TTC549 (cell line): ENCODE results near the gene ALDH1A1.

Experiments
- FAIRE-seq: peaks from 2 replicates; lab custom pipeline; 2012; peaks lifted over from hg19 to GRCh38; lab: Jason Lieb, UNC

Gene ALDH1A1

DNA sequence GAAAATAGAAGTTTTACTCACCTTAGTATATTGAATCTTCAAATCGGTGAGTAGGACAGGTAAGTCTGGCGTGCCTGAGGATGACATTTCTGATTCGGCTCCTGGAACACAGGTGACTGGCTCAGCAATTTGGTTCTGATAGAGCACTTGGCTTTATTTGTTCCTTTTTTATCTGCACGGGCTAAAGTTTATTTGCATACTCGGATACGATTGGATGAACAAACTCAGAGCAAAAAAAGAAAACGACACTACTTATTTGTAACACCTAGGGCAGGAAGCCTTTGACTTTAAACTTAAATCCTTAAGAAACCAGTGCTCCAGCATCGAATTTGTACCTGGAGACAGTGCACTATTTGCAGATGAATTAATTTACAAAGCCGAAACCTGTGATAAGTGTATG, at the start of gene ALDH1A1:
Gene ALDH1A1 (minus strand): TSS at position 140 of the 400 bp plus-strand sequence. CDS start 53 bp downstream, at position 87.
- FAIRE-seq: no peak

DNA sequence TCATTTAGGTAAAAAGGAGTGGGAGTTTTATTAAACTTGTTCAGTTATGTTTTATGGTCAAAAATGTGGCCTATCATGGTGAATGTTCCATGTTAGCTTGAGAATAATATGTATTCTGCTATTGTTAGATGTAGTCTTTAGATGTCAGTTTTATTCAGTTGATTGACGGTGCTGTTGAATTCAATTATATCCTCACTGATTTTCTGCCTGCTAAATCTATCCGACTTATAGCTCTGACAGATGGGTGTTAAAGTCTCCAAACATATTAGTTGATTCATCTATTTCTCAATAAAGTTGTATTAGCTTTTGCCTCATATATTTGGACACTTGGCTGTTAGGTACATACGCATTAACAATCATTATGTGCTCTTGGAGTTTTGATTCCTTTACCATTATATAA, 49.0 kb upstream of the ALDH1A1 start:
- FAIRE-seq: no peak

DNA sequence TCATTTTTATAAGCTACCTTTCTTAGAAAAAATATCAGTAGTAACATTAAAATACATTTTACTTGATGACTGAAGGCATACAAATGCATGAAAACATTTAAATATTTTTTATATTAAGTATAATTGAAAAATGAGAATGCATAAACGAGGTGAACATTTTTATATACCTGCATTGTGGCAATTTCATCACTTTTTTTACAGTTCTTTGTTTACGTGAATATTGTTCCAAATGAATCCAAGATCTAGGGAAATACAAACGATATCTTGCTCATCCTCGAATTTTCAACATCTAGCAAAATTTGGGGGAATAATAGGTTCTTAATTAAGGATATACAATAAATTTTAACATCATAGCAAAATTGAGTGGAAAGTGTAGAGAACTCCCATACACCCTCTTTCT, 45.5 kb upstream of the ALDH1A1 start:
- no peak for FAIRE-seq

DNA sequence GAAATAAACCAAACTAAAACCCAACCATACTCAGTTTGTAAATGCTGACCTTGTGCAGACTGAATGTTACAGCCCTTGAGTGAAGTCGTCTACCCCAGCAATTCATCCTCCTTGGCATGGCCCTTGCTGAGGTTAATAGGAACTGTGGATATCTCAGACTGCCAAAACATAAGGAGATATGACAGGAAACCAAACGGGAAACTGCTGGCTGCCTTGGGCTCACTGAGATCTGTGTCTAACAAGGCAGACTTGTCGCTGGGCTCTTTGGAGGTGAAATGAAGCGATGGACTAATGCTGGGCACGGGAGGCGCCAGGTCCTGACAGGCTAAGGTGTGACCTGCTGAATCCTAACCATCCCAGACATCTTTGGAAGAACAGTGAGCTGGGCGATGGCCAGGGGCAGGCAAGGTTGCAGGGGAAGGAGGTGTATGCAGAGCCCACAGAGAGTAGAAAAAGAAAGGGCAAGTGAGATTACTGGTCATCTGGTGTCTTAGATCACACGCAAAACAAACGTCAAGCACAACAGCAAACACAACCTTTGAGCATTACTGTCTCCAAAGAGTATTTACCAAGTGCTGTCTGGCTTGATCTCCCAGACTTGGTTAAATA, 44.6 kb upstream of the ALDH1A1 start:
- no peak for FAIRE-seq

DNA sequence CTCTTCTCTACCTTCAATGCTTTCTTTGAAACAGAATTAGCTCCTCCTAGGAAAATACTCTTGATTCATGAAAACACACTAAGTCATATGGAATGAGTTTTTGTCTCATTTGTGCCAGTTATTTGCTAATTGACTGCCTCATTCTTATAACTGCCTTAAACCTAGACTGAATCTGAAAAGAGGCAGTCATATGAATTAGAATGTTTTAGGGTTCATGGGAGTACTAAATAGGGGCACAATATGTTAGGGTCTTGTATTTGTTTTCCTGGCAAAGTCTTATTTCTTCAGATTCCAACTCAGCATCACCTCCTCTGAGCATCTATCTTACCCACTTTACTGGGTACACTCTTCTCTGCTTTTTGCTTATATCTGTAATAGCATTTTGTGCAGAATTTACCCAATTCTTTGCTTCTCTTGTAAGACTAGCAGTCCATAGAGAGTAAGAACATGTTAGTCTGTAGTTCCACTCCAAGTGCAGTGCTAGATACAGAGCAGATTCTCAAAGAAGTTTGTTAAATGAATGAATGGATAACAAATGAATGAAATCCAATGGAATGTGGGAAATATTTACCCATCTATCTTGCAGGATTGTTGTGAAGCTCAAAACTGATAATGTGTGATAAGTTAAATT, 43.9 kb upstream of the ALDH1A1 start:
- no peak for FAIRE-seq

DNA sequence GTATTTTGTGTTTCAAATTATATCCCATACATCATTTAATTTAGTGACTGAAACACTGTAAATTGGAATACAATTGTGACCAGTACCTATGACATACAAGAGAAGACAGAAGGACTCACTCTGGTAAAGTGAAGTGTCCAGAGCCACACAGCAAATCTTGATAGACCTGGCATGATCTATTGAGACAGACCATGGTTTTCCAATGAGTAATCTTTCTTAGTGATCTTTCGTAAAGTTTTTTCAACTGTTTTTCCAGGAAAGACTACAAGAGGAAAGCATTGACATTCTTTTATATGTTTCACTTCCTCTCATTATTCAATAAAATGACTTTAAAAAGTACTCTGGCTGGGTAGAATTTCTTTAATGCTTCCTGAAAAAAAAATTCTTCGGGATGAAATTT, 43.3 kb upstream of the ALDH1A1 start:
- FAIRE-seq: no peak

DNA sequence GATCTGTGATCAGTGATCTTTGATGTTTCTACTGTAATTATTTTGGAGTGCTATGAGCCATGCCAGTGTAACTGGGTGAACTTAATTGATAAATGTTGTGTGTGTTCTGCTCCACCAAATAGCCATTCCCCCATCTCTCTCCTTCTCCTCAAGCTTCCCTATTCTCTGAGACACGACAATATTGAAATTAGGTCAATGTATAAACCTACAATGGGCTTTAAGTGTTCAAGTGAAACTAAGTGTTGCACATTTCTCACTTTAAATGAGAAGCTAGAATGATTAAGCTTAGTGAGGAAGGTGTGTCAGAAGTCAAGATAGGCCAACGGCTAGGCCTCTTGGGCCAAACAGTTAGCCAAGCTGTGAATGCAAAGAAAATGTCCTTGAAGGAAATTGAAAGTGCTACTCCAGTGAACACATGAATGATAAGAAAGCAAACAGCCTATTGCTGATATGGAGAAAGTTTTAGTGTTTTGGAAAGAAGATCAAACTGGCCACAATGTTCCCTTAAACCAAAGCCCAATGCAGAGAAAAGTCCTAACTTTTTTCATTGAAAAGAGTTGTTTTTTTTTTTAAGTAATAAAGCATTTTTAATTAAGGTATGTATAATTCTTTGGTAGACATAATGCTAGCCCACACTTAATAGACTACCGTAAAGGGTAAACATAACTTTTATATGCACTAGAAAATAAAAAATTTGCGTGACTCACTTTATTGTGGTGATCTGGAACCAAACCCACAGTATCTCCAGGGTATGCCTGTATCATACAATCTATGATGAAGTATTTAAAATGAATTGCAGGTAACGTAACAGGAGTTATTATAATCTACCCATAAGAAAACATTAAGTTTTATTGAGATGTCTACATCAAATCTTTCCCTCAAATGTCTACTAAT, 42.5 kb upstream of the ALDH1A1 start:
- no peak for FAIRE-seq

DNA sequence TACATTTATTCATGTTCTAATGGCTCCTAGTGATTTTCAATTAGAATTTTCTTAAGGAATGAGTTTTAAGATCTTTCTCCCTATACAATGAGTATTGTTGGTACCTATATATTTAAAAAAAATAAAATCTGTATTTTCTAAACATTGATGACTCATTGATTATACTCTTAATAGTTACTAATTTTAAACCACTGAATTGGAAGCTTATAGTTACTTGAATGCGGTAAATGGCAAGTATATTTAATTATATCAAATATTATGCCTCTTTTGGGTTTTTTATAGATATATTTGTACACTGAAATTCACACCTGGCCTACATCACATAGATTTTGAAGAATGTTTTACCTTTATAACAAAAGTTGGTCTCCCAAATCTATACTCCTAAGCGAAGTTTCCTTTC, 38.9 kb upstream of the ALDH1A1 start:
- no peak for FAIRE-seq

DNA sequence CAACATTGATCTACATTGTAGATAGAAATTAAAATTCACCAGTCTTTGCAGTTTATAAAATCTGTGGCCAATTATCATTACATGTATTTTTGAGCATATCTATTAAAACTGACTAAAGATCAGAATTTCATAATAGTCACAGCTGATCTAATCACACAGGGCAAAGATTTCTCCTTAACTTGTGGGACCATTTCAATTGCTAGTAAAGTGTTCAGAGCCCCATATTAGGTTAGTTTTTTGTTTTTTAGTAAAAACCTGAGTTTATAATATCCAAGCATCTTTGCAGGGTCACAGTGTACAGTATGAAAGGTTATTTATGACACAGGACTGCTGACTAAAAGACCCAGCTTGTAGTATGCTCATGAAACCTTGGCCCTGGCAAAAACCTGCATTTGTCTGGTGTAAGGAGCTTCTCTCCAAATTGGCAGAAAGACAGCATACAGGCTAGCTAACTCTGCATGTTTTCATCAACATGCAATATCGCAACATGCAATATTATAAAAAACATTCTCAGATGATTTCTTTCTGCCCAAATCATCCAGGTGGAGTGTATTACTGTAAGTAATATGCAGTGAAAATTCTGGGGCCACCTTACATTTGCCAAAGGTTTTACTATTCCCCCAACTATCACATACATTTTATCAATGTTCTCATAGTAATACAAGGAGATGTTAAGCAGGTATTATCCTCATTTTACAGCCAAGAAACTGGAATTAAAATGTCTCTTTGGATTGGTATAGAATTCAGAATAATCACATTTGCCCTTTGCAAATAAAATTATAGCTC, 37.7 kb upstream of the ALDH1A1 start:
- no peak for FAIRE-seq

DNA sequence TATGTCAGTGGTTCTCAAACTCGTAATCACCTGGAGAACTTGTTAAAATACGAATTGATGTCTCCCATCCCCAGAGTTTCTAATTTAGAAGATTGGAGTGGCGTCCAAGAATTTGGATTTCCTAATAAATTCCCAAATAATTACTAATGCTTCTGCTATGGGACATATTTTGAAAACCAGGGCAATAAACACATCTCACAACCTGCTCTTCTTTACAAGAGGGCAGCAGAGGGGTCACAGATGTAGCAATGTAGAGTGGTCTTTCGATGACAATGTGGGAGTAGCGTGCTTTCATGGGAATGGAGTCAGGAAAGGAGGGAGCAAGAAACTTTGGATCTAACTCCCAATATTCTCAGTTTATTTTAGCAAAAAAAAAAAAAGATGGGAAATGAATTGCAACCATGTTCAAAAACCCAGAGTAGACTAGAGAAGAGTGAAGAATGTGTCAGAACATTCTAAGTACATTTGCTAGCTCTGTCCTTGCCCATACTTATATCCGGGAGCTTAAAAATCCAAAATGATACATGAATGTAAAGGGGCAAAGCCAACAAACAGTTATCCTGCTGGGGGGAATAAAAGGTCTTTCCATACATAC, 33.8 kb upstream of the ALDH1A1 start:
- FAIRE-seq: no peak

DNA sequence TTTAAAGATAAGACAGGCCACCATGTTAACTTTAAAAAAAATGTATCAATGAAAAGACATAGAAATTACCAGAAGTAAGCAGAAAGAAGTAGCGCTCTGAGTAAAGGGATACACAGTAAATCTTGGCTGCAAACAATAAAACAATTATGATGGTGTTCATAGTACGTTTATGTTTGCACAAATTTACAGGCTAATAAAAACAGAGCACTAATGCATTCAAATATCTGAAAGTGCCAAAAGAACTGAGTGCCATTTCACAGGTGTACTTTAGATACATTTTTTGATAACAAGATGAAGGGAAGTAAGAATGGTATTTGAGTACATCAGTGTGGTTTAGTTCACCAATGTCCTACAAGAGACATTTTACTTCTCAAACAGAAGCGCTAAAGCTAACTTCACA, 32.9 kb upstream of the ALDH1A1 start:
- FAIRE-seq: no peak

DNA sequence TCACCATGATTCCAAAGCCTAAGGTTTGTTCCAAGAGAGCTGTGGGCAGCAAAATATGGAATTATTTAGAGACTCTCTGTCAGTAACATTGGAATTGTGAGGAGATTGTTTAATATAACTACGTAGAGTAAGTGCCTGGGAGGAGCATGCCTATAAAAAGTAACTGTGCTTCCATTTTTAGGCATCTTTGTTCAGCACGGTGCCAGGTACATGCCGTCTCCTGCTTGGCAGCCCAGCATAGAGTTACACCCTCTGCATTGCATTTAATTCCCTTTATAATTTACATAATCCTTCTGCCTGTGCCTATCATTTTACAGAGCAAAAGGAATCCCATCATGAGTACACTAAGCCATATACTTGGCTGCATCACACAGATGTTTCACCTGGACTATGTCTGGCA, 32.1 kb upstream of the ALDH1A1 start:
- FAIRE-seq: no peak

DNA sequence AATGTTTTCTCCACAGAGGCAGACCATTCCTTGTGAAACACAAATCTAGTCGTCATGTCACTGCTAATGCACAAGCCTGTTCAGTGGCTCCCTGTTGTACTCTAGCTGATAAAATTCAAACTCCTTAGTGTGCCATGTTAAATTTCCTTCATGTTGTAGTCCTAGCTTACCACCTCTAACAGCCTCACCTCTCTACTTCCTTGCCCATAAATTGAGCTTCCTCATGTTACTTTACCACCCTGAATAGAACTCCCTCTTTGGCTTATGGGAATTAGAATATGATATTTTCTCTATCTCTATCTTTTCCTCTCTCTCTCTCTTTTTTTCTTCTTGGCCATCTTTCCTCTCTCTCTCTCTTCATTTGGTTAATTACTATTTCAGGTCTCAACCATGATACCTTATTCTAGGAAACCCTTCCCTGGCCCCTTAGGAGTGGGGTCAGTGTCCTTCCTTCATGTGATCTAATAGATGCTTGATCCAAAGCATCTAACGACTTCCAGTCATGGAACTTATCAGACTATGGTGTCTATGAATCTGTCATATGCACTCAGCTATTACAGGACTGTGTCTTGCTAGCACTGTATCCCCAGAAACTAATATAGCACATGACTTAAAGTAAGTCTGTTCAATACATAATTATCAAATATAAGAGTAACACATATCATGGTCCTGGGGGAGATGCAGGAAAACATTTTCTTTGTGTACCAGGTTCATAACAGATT, 31.5 kb upstream of the ALDH1A1 start:
- no peak for FAIRE-seq

DNA sequence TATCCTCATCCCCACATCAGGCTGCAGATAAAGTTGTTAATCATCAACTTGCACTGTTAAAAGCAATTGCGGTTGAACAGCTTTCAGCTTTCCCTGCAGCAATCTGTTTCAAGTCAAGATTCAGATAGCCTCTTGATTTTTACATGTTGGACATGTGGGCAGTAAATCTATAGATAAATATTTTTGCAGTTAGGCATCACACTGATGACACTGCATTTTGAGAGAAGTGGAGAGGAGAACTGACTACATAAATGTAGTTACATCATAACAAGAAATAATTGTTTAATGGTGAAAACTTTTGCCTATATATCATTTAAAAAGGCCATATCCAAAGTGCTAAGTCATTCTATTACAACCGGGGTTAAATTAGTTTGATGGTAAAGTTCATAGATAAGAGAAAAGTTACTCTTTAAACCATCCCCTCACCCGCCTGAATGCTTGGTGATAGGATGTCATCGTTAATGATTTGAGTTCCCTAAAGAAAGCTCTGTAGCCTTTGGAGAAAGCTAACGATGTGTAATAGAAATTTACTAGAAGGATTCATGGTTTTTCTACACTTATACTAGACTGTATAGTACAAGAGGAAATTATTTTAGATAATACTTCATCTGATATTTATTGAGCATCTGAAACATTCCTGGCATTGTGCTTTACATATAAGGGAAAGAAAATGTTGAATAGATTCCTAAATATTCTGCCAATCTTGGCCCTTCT, 30.8 kb upstream of the ALDH1A1 start:
- FAIRE-seq: no peak

DNA sequence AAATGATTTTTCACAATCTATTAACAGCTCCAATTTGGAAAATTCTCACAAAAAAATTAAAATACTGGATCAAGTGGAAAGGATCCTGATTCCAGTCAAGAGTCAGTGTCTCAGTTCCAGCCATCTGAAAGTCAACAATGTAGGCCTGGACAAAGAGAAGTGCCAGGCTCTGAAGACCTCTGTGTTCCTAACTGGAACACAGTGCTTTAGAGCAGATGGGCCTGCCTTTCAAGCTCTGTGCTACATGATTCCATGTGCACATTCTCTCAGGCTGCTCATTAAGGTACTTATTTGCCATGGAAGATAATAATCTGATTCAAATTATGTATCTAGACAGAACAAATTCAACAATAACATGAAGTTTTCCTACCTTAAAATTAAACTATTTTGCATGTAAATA, 30.2 kb upstream of the ALDH1A1 start:
- FAIRE-seq: no peak

DNA sequence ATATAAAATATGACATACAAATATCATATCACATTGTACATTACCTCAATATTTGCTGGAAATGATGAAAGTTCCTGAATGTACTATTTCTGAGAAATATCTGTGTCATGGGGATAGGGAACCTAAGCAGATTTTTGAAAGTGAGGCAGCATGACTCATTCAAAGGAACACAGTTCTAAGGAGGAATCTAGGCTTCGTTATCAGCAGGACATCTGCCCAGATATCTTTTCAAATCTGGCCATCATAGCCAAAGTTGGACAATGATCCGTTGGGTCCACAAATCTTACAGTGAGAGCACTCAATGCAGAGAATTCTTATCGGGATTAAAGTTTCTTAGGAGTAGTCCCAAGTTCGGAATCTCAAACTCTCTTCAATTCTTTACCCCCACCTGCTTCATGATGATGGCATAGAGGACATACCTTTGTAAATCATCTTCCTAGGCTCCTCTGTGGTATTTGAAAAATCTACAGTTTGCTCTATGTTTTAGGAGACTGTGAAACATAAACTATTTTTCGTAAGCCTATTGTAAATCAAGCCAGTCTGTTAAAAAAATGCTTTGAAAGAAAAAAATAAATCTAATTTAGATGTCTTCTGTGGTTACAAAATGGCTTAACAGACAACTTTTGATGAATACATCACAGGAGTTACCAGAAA, 29.4 kb upstream of the ALDH1A1 start:
- FAIRE-seq: no peak

DNA sequence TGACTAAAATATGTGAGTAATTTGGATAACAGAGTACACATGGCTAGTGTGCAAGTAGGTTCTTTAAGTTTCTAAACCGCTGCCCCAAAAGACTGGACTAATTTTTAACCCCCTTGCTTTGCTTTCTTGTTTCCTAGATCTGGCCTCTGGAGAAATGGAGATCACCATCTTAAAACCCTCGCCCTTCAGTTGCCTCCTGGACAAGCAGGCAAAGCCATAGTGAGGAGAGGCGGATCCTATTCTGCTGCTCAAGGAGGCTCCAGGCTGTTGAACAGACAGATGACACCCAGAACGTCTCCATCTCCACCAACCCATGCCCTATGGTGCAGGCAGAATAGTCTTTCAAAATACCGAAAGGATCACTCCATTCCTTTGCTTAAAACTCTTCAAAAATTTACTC, 28.6 kb upstream of the ALDH1A1 start:
- FAIRE-seq: no peak

DNA sequence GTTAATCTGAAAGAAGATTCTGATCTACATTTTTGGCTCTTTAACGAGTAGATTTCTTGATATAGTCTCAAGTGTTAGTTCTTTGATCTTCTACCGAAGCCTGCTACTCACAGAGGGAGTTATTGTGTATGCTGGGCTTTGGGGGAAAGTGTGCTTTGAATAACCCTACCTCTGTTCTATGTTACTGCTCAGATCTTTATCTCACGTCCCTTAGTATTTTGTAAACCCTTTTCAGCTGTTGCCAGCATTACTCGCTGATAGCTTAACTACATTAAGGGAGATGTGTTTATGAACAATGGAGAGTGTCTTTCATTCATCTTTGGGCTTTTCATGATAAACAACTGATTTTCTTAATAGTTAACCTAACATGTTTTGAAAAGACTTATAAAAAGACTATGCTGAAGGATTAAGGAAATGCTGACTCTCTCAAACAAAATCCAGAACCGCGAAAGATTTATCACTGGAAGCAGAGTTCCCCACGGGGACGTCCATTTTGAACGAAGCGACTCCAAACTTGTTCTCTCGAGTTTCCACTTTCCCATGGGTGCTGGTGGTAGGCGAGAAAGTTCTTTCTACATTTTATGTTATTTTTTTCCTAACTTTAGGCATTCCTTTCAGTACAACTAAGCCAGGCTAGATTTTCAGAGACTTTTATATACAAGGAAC, 27.9 kb upstream of the ALDH1A1 start:
- FAIRE-seq: no peak

DNA sequence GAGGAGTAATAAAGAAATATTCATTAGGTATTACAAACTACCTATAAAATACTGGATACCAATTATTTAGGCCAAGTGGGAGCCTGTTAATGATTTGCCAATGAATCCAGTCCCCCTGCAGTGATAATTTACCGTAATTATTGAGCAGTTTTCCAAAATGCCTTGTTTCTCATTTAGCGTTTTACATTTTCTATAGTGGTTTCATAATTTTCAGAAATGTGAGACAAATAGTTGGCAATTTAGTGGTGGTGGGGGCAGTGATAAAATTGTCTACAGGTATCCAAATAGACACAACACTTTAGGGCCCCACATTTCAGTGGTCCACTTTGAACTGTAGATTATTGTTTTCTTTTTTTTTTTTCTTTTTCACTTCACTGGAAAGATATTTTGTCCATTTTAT, 27.3 kb upstream of the ALDH1A1 start:
- FAIRE-seq: no peak
